Prostate gland (tissue), 2 donors: ENCODE results near the gene PPM1L. TPM values are rescaled to one million over a fixed set of nuclear protein-coding genes. Genes with fewer than 3 reads are reported as not detected.
A peak's percentile ranks its signal among the peaks of the same experiment; 100 is the strongest.

Experiments used
- DNase-seq: peaks from one replicate; pipeline ENCODE4 v3.0.0-alpha.2; 2019; ENCODE audit warnings: low spot score
- H3K27ac ChIP-seq, 2 donors: fragments of 200-600 bp; sonication (generic); 2 replicates each; pipeline ENCODE4 v1.5.1; 2017 to 2019
- H3K27me3 ChIP-seq: fragments of 200-600 bp; sonication (generic); replicated peaks from 2 replicates; pipeline ENCODE4 v1.5.1; 2019; ENCODE audit not compliant: insufficient read depth
- H3K36me3 ChIP-seq, 2 donors: fragments of 200-600 bp; sonication (generic); 1 replicate in 1 of 2; 2 replicates in 1 of 2; pipeline versions ENCODE4 v1.5.1 to v1.8.1; 2017 to 2019
- H3K4me1 ChIP-seq: fragments of 200-600 bp; sonication (generic); replicated peaks from 2 replicates; pipeline ENCODE4 v1.5.1; 2019
- H3K4me3 ChIP-seq, 2 donors: fragments of 200-600 bp; sonication (generic); 2 replicates each; pipeline ENCODE4 v1.5.1; 2017 to 2019
- H3K9me3 ChIP-seq: fragments of 200-600 bp; sonication (generic); 2 replicates; pipeline ENCODE4 v1.5.1; 2017
- POLR2A ChIP-seq: fragments of 450-650 bp; IDR thresholded peaks from one replicate; pipeline ENCODE4 v1.6.1; 2016; ENCODE audit warnings: antibody characterized with exemption, mild to moderate bottlenecking
- POLR2AphosphoS5 ChIP-seq: sonication (generic); formaldehyde crosslinking; IDR thresholded peaks from one replicate; pipeline ENCODE4 v1.6.1; 2017; ENCODE audit warnings: antibody characterized with exemption
- WGBS: methylation state at CpG from one replicate; pipeline ENCODE4 v1.1.5; 2018; 5-methylcytosine and 5-hydroxymethylcytosine counted together
- intact Hi-C: fragments of 100-400 bp; cut with DNase I; formaldehyde crosslinking; loops from one replicate; pipeline ENCODE4 v1.14.2; 2022
- total RNA-seq, 2 donors: library from RNA; depleted of rRNA; stranded (reverse); fragments of >200 nt; gene quantifications; one replicate each; pipeline ENCODE4 v1.1.0, GENCODE V29; 2016
- TF ChIP-seq, protein P1 (sequence below), 4 experiments: fragments of 200-600 bp in 2 of 4; fragments of 450-650 bp in 2 of 4; sonication (generic) in 2 of 4; IDR thresholded peaks; 1 replicate in 3 of 4; 2 replicates in 1 of 4; pipeline ENCODE4 v1.5.1; 2016 to 2019; ENCODE audit warnings: antibody characterized with exemption in 4 of 4, mild to moderate bottlenecking in 2 of 4, moderate library complexity in 2 of 4

The PPM1L gene
- total RNA-seq, 2 donors from 2014 or later = 23.6 to 27.0 TPM

DNA sequence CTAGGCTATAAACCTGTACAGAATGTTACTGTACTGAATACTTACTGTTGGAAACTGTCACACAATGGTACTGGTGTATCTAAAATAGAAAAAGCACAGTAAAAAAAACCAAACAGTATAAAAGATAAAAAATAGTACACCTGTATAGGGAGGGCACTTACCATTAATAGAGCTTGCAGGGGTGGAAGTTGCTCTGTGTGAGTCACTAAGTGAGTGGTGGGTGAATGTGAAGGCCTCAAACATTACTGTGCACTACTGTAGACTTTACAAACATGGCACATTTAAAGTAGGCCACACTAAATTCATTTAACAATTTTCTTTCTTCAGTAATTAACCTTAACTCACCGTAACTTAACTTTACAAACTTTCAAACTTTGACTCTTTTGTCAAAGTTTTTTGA lies 327.1 kb downstream of the PPM1L start:
- no peak for DNase-seq
- intact Hi-C loops = no loop called here
- Histone ChIP-seq H3K27me3 (no peaks in the 10 kb centered on the region), H3K9me3 (no peaks in the 10 kb centered on the region), H3K4me1 (no peaks in the 10 kb centered on the region), H3K36me3 (no peaks in the 10 kb centered on the region), H3K4me3 (no peak overlapping the region), H3K27ac (no peak overlapping the region)
- TF ChIP-seq POLR2A = no peak
- TF ChIP-seq POLR2AphosphoS5 = no peak
- WGBS = 100% methylated on average over 1 of the region's 1 CpG

DNA sequence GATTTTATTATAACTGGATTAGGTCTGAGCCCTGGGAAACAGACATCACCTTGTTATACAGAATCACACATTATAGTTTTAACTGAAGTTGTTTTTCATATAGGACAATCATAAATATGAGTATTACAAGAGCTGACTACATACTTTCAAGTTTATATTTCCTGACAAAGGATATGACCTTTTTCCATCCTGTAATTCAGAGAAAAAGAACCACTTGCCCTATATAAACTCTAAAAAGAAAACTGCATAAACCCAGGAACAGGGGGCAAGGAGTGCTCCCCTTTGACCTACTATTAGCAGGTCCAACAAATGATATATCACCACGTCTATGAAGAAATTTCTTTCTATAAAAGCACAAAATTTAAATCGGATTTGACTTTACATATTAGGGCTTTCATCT lies 328.2 kb downstream of the PPM1L start:
- H3K9me3 ChIP-seq = no peaks in the 10 kb centered on the region
- H3K4me1 ChIP-seq = no peaks in the 10 kb centered on the region
- no peaks in the 10 kb centered on the region for H3K36me3 ChIP-seq
- intact Hi-C loops = no loop called here
- no peaks in the 10 kb centered on the region for H3K27me3 ChIP-seq
- H3K4me3 ChIP-seq = no peak overlapping the region
- no peak for DNase-seq
- TF ChIP-seq, protein P1, sequence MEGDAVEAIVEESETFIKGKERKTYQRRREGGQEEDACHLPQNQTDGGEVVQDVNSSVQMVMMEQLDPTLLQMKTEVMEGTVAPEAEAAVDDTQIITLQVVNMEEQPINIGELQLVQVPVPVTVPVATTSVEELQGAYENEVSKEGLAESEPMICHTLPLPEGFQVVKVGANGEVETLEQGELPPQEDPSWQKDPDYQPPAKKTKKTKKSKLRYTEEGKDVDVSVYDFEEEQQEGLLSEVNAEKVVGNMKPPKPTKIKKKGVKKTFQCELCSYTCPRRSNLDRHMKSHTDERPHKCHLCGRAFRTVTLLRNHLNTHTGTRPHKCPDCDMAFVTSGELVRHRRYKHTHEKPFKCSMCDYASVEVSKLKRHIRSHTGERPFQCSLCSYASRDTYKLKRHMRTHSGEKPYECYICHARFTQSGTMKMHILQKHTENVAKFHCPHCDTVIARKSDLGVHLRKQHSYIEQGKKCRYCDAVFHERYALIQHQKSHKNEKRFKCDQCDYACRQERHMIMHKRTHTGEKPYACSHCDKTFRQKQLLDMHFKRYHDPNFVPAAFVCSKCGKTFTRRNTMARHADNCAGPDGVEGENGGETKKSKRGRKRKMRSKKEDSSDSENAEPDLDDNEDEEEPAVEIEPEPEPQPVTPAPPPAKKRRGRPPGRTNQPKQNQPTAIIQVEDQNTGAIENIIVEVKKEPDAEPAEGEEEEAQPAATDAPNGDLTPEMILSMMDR (IDR thresholded peaks at IDR 0.05) = no peak
- TF ChIP-seq POLR2A (no peak), POLR2AphosphoS5 (no peak)
- WGBS = 88% methylated on average over 2 of the region's 2 CpGs
- H3K27ac ChIP-seq = no peak overlapping the region

- Histone ChIP-seq H3K9me3 (no peaks in the 10 kb centered on the region), H3K36me3 (no peaks in the 10 kb centered on the region), H3K4me3 (no peak overlapping the region), H3K27me3 (no peaks in the 10 kb centered on the region), H3K27ac (no peak overlapping the region), H3K4me1 (no peaks in the 10 kb centered on the region)
- DNase-seq = no peak
- intact Hi-C loops = no loop called here
- TF ChIP-seq POLR2AphosphoS5 (no peak), POLR2A (no peak)
- TF ChIP-seq, protein P1 (IDR thresholded peaks at IDR 0.05) = no peak
These were observed 337.9 kb downstream of the PPM1L start for GRCh38 chr3:161093895-161094294.

DNA sequence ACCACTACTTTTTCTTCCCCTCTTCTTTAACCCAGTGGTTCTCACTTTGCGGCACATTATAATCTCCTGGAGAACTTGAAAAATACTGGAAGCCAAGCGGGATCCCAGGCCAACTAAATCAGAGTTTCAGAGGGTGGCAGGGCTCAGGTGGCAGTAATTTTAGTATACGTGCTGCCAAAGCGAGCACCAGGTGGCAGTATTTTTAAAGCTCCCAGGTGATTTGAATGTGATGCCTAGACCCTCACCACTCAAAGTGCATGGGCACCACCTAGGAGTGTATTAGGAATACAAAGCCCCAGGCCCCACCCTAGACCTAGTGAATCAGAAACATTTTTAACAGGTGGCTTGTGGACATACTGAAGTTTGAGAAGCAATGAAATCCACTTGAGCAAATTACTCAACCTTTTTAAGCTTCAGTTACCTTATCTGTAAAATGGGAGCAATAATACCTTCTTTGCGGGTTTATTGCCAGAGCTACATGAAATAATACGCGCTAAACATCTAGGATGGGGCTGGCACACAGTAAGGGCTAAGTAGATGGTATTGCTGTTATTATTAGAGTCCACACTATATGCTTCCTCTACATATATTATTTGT lies 340.8 kb downstream of the PPM1L start:
- H3K4me3 ChIP-seq = no peak overlapping the region
- no peaks in the 10 kb centered on the region for H3K4me1 ChIP-seq
- DNase-seq = no peak
- intact Hi-C loops = no loop called here
- whole genome bisulfite sequencing = 72% methylated on average over 7 of the region's 7 CpGs
- no peak for TF ChIP-seq POLR2AphosphoS5
- TF ChIP-seq, protein P1 (IDR thresholded peaks at IDR 0.05) = peak in 3 of 4 experiments; percentile 26 to 34 (median 33)
- H3K27me3 ChIP-seq = no peaks in the 10 kb centered on the region
- H3K36me3 ChIP-seq = no peaks in the 10 kb centered on the region
- H3K27ac ChIP-seq = no peak overlapping the region
- H3K9me3 ChIP-seq = no peaks in the 10 kb centered on the region

DNA sequence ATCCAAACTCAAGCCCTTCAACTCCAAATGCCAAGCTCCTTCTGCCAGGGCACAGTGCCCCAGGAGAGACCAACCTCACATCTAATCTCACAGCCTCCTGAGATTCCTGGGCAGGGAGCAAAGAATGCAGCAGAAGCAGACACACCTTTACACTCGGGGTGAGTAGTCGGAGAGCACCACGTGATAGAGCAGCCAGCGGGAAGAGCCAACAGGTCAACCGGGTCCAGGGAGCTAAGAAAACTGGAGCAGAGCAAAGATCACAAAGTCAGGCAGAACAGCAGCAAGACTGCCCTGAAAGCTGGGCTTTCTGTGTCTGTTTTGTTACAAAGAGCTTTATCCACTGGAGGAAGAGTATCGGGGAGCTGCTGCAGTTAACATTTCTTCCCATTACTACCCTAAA lies 345.0 kb downstream of the PPM1L start:
- Histone ChIP-seq H3K9me3 (no peaks in the 10 kb centered on the region), H3K27me3 (no peaks in the 10 kb centered on the region), H3K4me3 (no peak overlapping the region), H3K27ac (no peak overlapping the region), H3K36me3 (no peaks in the 10 kb centered on the region), H3K4me1 (no peaks in the 10 kb centered on the region)
- DNase-seq = no peak
- 86% methylated on average over 6 of the region's 6 CpGs for WGBS
- TF ChIP-seq, protein P1 (IDR thresholded peaks at IDR 0.05) = no peak
- no peak for TF ChIP-seq POLR2A
- no peak for TF ChIP-seq POLR2AphosphoS5
- intact Hi-C loops = no loop called here
